ENCODE measurements around the gene PHC2.
A peak's percentile ranks its signal among the peaks of the same experiment; 100 is the strongest.

Gene PHC2, protein sequence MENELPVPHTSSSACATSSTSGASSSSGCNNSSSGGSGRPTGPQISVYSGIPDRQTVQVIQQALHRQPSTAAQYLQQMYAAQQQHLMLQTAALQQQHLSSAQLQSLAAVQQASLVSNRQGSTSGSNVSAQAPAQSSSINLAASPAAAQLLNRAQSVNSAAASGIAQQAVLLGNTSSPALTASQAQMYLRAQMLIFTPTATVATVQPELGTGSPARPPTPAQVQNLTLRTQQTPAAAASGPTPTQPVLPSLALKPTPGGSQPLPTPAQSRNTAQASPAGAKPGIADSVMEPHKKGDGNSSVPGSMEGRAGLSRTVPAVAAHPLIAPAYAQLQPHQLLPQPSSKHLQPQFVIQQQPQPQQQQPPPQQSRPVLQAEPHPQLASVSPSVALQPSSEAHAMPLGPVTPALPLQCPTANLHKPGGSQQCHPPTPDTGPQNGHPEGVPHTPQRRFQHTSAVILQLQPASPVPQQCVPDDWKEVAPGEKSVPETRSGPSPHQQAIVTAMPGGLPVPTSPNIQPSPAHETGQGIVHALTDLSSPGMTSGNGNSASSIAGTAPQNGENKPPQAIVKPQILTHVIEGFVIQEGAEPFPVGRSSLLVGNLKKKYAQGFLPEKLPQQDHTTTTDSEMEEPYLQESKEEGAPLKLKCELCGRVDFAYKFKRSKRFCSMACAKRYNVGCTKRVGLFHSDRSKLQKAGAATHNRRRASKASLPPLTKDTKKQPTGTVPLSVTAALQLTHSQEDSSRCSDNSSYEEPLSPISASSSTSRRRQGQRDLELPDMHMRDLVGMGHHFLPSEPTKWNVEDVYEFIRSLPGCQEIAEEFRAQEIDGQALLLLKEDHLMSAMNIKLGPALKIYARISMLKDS

DNA sequence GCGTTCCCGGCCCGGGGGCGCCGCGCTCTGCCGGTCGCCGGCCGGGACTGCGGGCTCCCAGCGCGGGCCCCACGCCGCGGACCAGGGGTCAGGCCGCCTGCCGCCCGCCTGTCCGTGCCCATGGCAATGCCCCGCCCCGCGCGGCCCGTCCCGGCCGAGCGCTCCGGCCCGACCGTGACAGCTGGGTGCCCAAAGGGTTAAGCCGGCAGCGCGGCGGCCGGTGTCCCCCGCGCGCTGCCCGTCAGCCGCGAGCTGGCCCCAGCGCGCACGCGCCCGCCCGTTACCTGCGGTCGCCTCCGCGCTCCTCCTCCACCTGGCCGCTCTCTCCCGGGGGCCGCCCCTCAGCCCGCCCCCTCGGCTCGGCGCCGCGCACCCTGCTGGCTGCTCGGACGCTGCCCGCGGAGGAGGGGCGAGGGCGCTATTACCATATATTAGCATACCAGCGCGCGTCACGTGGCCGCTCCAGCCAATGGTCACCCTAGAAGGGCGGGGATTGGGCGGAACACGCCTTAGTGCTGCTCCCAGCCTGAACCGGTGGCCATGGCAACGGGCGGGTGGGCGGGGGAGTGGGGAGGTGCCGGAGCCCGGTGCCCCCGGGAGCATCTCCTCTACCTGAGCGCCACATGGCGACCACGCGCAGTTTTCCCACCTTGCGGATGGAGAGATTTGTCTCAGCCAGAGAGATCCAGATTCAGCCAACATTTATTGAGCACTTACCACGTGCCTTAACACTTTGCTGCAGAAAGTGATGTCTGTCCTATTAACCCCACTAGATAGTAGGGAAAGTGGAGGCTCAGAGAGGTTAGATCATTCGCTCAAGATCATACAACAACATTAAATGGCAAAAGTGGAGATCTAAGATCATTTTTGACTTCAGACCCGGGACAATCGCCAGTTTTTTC lies at the start of gene PHC2:
PHC2 (minus strand) TSS at position 404 of the 902 bp plus-strand sequence. CDS start 55,556 bp downstream, outside the sequence.
- FAIRE-seq (peak; percentile 88), DNase-seq (ENCODE audit: insufficient read length, low spot score) (peak; percentile 82)

DNA sequence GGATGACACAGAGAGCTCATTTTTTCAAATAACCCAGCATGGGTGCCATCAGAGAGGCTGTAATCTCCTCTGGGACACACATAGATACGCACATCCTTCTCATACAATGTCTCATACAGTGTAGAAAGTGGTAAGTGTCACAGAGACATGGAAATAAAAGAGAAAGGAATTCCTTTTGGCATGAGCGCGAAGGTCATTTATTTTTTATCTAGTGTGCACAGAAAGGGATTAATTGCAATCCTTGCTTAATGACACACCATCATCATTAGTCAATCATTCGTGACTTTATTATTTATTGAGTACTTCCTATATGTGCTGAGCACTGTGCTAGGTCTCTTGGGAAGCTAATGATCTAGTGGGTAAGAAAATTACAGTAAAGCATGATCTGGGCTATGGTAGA lies 46.6 kb upstream of the PHC2 start:
- DNase-seq (ENCODE audit: insufficient read length, low spot score) (no peak), FAIRE-seq (no peak)

DNA sequence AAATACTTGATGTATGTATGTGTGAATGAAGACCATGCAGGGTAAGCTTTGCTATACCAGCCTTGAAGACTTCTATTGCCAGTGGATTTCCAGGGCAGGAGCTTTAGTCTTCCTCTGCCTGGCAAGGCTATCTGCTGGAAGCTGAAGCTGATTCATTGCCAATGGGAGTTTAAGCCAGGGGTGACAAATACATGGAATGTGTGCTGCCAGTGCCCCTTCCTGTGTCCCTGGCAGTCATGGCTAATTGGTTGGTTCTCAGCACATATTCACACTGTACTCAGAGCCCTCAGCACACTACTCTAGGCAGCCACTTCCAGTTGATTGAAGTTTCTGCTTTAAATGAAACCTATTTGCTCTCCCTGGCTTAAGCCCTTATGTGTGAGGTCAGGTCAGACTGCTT lies 43.0 kb upstream of the PHC2 start:
- DNase-seq (ENCODE audit: insufficient read length, low spot score): no peak
- no peak for FAIRE-seq

DNA sequence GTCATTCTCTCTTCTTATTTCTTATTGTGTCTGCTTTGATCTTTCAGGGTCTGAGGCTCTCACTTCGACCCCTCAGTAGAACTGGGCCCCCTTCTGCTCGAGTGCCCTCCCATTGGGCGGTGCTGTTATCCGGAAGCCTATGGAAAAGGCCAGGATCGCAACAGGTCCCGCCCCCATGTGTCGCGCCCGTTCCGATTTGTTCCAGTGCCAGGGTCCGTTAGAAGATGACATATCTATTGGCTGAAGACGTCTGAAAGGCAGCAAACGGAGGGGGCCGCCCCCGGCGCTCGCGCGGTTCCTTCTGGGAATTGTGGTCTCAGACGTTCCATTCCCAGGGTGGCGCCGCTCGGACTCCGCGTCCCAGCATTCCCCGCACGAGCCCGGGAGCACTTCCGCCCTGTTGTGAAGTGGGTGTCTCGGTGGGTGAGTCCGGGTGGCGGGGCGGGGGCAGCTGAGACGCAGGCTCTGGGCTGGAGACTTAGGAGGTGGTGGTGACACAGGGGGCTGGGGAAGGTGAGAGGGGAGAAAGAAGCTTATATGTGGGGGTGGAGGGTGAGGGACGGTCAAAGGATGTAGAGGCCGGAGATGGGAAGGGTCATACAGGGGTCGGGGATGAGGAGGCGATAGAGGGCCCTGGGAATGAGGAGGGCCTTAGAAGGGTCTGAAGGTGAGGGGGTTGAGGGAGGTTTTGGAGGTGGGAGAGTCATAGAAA lies 41.5 kb upstream of the PHC2 start, which contains the start of gene ZSCAN20:
ZSCAN20 (plus strand) TSS at position 377 of the 712 bp plus-strand sequence. CDS start 6,644 bp downstream, outside the sequence.
- peak; percentile 90 for DNase-seq (ENCODE audit: insufficient read length, low spot score)
- peak; percentile 16 for FAIRE-seq

DNA sequence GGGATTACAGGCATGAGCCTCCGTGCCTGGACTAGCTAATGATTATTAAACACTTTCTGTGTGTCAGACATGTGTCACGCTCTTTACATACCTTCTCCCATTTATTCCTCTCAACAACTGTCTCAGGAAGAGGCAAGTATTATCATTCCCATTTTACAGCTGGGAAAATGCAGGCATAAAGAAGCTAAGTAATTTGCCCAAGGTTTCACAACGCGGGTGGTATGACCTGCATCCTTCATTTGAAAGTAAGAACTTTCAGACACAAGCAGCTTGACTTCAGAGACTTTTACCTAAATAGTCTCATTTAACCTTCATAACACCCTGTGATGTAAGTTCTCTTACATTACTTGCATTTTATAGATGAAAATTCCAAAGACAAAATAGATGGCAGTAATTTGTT lies 40.5 kb upstream of the PHC2 start:
- DNase-seq (ENCODE audit: insufficient read length, low spot score) (no peak), FAIRE-seq (no peak)

DNA sequence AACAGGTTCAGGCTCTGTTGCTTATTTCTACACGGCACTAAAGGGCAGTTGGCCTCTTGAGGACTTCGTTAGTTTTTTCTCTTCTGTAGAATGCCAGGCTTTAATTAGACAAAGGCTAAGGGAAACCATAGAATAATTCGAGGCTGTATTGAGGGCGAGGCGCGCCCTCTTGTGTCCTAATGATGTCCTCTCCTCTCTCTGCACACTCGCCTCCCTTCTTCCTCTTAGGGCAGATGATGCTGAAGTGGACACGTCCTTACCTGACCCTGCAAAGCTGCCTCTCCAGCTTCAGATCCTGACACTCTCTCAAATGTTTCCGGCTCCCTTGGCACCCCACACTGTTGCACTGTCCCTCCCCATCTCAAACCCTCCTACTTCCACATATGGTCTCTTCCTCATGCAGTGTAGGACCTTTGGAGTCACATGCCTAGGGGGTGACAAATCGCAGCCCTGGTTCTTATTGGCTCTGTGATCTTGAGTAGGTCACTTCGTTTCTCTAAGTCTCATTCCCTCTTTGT lies 39.7 kb upstream of the PHC2 start:
- no peak for FAIRE-seq
- DNase-seq (ENCODE audit: insufficient read length, low spot score): peak; percentile 72

DNA sequence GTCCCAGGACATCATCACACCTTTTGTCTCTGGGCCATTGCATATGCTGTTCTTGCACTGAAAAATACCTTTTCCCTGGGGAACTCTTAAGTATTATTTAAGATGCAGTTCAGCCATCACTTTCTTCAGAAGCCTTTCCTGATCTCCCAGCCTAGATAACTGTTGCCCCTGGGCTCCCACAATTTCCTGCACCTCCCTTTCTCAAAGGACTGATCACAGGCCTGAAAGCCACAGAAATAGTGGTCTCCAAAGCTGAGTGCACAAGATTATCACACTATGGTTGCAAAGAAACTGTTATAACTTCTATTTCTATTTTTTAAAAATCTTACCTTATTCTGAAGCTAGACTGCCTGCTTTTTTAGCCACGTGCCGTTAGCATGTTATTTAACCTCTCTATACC lies 38.8 kb upstream of the PHC2 start:
- FAIRE-seq: no peak

DNA sequence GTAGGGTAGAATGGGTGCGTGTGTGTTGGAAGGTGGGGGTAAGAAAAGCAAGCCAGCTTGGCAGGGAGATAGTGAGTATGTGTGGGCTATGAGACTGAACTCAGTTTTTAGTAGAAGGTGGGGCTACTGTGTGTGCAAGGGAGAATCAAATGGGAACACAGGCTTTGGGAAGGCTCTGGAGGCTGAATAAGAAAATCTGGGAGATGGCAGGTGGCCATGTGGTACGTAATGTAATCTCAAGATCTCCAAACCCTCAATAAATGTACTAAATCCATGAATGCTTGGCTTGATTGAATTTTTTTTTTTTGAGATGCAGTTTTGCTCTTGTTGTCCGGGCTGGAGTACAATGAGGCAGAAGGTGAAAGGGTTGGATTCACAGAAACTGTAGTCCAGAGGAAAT lies 38.1 kb upstream of the PHC2 start:
- FAIRE-seq: no peak

More for the DNA sequence above, 38.8 kb upstream of the PHC2 start:
- no peak for DNase-seq (ENCODE audit: insufficient read length, low spot score)

DNA sequence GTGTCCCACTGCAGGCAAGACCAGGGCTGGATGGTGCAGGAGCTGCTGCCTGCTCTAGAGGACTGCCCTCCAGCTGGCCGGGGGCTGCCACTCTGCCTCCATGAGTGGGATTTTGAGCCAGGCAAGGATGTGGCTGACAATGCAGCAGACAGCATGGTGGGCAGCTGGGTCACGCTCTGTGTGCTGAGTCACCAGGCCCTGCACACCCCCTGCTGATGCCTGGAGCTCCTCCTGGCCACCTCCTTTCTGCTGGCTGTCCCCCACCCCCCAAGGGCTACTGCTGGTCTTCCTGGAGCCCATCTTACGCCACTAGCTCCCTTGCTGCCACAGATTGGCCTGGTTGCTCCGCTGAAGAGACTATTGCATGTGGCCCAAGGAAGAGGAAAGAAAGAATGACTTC lies 37.6 kb upstream of the PHC2 start:
- DNase-seq (ENCODE audit: insufficient read length, low spot score) (no peak), FAIRE-seq (no peak)

More for the DNA sequence above, 38.1 kb upstream of the PHC2 start:
- no peak for DNase-seq (ENCODE audit: insufficient read length, low spot score)

DNA sequence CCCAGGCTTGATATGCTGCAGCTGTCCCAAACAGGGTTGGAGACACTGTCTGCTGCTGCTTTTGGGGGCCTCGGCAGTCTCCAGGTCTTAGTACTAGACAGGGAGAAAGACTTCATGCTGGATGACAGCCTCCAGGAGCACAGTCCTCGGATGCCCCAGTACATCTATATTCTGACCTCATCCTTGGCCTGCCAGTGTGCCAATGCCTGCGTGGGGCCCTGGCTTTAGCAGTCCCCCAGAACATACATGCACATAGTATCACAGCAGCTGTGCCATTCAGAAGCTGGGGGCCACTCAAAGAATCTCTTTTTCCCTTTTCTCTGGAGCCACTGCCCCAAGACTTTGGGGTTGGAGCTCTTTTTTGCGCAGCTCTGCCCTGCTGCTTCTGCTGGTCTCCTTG lies 37.1 kb upstream of the PHC2 start:
- DNase-seq (ENCODE audit: insufficient read length, low spot score) (no peak), FAIRE-seq (no peak)

DNA sequence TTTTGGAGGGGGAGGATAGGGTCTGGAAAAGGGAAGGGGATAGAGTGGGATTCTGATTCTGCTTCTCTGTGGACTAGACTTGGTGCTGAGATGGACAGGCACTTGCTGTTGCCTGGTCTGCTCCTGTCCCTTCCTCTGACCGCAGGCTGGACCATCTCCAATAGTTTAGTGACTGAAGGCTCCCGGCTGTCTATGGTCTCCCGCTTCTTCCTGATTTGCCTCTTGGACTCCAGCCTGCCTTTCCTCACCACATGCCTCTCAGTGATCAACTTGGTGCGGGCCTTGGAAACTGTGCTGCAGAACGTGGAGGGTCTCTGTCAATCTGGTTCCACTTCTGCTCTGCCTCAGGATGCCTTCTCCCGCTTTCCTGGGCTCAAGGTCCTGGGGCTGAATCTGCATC lies 35.3 kb upstream of the PHC2 start:
- DNase-seq (ENCODE audit: insufficient read length, low spot score): no peak
- no peak for FAIRE-seq

DNA sequence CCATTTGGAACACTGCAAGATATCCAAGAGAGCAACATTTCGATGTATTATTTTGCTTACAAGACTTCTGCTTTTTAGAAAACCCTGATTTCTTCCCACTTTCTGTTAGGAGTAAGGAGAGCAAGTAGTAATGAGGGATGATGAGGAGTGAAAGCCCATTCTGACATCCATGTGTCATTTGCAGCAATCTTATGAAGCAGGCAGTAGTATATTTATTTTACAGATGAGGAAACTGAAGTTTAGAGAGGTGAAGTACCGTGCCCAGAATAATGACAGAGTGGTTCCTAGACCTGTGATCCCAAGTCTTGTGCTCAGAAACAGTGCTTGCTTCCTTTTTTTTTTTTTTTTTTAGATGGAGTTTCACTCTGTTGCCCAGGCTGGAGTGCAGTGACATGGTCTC lies 34.4 kb upstream of the PHC2 start:
- DNase-seq (ENCODE audit: insufficient read length, low spot score): no peak
- FAIRE-seq: no peak

DNA sequence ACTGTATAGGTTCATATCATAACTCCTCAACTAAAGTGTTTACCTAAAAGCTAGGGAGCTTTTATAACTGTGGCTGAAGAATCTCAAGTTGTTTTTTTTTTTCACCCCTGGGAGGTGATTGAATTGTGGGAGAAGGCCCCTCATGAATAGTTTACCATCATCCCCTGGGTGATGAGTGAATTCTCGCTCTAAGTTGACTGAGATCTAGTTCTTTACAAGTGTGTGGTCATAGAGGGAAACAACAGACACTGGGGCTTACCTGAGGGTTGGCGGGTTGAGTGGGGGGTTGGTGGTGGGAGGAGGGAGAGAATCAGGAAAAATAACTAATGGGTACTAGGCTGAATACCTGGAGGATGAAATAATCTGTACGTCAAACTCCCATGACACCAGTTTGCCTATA lies 33.7 kb upstream of the PHC2 start:
- FAIRE-seq (no peak), DNase-seq (ENCODE audit: insufficient read length, low spot score) (no peak)

DNA sequence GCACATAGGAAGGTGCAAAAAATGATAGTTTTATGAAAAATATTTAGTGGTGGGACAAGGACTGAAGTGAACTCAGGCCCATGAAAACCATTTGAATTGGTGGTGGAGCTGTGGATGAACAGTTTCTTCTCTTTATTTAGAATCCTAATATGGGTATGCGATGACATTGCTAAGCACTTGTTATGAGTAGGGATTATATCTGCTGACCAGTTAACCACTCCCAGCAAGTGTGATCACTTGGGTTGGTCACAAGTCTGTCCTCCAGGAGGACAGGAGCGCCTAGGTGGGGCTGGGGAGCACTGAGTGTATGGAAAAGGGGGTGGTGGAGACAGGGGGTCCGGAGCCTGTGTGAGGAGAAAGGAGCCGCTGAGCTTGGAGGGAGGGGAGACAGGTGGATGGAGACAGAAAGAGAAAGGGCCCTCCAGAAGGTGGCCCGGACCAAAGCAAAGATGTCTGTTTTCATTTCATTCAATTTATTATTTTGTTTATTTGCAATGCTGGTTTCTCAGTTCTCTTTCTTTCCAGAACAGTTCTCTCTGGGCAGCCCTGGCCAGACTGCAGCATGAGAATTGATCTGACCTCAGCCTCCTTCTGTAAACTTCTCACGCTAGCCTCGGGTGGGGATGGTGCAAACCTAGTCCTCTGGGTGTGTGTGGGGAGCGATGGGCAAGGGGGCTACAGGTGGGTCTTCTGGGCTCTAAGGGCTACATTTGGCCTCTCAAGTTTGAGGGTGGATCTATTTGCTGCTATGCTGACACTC lies 31.7 kb upstream of the PHC2 start:
- FAIRE-seq (no peak), DNase-seq (ENCODE audit: insufficient read length, low spot score) (no peak)

DNA sequence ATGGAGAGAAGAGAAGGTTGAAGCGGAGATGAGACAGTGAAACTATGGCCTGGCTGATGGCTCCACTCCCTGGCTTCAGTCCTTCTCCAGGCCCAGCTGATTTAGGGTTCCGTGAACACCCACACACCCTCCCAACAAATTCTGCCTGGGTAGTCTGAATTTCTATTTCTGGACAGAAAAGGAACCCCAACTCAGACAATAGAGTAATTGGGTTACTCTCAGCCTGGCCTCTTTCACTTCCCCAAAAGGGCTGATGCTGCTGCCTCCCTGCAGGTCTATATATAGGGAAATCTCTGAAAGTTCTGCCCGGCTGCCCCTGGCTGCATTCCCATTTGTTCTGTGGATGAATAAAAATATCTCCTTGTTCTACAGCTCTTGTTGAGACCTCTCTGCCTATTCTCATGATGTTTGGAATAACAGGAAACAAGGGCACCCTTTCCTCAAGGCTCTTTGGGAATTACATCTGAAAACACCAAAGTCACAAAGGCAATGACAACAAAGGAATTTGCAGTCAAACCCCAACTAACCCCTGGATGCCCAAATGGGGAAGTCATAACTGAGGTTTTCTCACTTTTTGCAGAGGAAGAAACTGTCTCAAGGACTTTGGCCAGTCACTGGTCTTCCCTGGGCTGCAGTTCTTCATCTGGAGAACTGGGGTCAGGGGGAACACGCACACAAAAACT lies 30.2 kb upstream of the PHC2 start:
- DNase-seq (ENCODE audit: insufficient read length, low spot score) (no peak), FAIRE-seq (no peak)

DNA sequence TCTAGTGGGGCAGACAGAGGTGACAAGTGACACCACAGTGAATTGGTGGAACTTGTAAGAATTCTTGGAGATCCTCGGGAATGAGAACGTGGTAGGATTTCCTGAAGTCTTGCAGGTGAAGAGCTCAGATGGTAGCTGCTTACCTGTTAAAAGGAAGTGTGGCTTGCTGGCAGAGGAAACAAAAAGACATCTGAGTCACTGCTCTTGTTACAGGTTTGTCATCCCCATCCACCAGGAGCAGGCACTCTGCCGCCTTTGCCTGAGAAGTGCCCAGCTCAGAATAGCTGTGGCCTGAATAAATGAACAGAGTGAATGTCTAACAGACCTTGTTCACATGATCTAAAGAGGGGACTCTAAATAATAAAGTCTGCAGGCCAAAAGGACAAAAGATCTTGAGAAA lies 29.2 kb upstream of the PHC2 start:
- DNase-seq (ENCODE audit: insufficient read length, low spot score): no peak
- no peak for FAIRE-seq

DNA sequence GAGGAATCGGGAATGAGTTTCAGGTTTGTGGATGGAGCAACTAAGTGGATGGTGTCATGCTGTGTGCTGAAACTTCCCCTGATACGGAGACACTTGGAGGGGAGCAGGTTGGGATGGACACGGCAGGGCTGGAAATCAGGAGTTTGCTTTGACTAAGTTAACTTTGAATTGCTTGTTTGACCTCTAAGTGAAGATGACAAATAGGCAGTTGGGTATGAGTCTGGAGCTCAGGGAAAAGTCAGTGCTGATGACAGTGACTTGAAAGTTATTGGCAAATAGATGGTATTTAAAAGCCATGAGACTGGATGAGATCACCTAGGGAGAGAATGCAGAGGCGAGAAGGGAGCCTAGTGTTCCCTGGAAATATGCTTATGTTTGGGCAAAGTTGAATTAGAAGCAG lies 28.8 kb upstream of the PHC2 start:
- FAIRE-seq: no peak
- no peak for DNase-seq (ENCODE audit: insufficient read length, low spot score)

DNA sequence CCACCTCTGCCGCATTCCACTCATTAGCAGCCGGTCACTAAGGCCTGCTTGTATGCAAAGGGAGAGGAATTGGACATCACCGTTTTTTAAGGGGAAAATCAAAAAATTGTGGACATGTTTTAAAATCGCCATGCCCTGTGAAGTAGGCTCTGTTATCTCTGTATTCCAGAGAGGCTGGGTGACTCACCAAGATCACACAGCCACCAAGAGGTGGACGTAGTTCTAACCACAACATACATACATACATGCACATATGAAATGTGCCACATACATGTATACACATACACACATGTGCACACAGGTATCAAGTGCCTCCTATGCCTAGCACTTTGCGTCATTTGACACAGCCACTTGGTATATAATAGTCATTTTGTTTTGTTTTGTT lies 25.6 kb upstream of the PHC2 start:
- no peak for FAIRE-seq
- no peak for DNase-seq (ENCODE audit: insufficient read length, low spot score)

All from HTR-8/SVneo (cell line).